ENCODE data around the gene DTHD1. TPM values are rescaled to one million over a fixed set of nuclear protein-coding genes. Genes with fewer than 3 reads are reported as not detected.

Gene DTHD1
- polyA plus RNA-seq, 3 donors: not detected

Other genes with a start within 250 kb of the DTHD1 start
- 1 to 10 TPM; 6.5 to 7.1 (median 6.7) TPM for gene ARAP2, start 37.1 kb upstream of the DTHD1 start, polyA plus RNA-seq (ENCODE audit: insufficient read length in 3 of 3)

Data from right renal cortex interstitium (tissue), 3 donors.